Gastroesophageal sphincter (tissue), 4 donors: ENCODE data around the gene KAZALD1. TPM values are rescaled to one million over a fixed set of nuclear protein-coding genes. Genes with fewer than 3 reads are reported as not detected.

Experiments
- ATAC-seq: fragments of 150-250 bp; one replicate; pipeline ENCODE4 v1.9.1; 2016; ENCODE audit warnings: mild to moderate bottlenecking, moderate library complexity
- H3K27ac ChIP-seq, 4 donors: fragments of 200-600 bp; sonication (generic) in 3 of 4; 1 replicate in 3 of 4; 2 replicates in 1 of 4; pipeline ENCODE4 v1.5.1; 2016 to 2019
- H3K27me3 ChIP-seq: fragments of 200-600 bp; sonication (generic); one replicate; pipeline ENCODE4 v1.5.1; 2019
- H3K36me3 ChIP-seq, 2 donors: fragments of 200-600 bp; sonication (generic); one replicate each; pipeline ENCODE4 v1.5.1; 2019; ENCODE audit warnings: control low read depth in 1 of 2
- H3K4me1 ChIP-seq, 3 donors: fragments of 200-600 bp; sonication (generic); 1 replicate in 2 of 3; 2 replicates in 1 of 3; pipeline ENCODE4 v1.5.1; 2016 to 2019; ENCODE audit warnings: control low read depth in 2 of 3
- H3K4me3 ChIP-seq, 2 donors: fragments of 200-600 bp; sonication (generic); one replicate each; pipeline ENCODE4 v1.5.1; 2019; ENCODE audit warnings: mild to moderate bottlenecking in 1 of 2, moderate library complexity in 1 of 2
- H3K9me3 ChIP-seq, 3 donors: fragments of 200-600 bp; sonication (generic); one replicate each; pipeline ENCODE4 v1.5.1; 2017 to 2019; ENCODE audit warnings: control low read depth in 2 of 3
- CTCF ChIP-seq, 4 experiments: fragments of 200-600 bp in 2 of 4; fragments of 450-650 bp in 2 of 4; sonication (generic) in 1 of 4; IDR thresholded peaks; one replicate each; pipeline ENCODE4 v1.5.1; 2017 to 2019; ENCODE audit warnings: antibody characterized with exemption in 4 of 4, mild to moderate bottlenecking in 2 of 4, moderate library complexity in 2 of 4
- EP300 ChIP-seq: sonication (generic); formaldehyde crosslinking; IDR thresholded peaks from one replicate; pipeline ENCODE4 v1.6.1; 2017; ENCODE audit warnings: antibody characterized with exemption, mild to moderate bottlenecking
- POLR2A ChIP-seq, 2 donors: fragments of 450-650 bp; IDR thresholded peaks; one replicate each; pipeline ENCODE4 v1.6.1; 2017; ENCODE audit warnings: antibody characterized with exemption in 2 of 2, mild to moderate bottlenecking in 2 of 2, moderate library complexity in 1 of 2
- POLR2AphosphoS5 ChIP-seq: sonication (generic); formaldehyde crosslinking; IDR thresholded peaks from one replicate; pipeline ENCODE4 v1.6.1; 2017; ENCODE audit warnings: antibody characterized with exemption
- WGBS, 2 donors: methylation state at CpG; one replicate each; pipeline ENCODE4 v1.1.5; 2018; ENCODE audit warnings: low coverage in 1 of 2; 5-methylcytosine and 5-hydroxymethylcytosine counted together
- total RNA-seq, 4 donors: library from RNA; depleted of rRNA; stranded (reverse); fragments of >200 nt; gene quantifications; one replicate each; pipeline ENCODE4 v1.1.0, GENCODE V29; 2016

KAZALD1 gene
- total RNA-seq, 4 donors from 2014 or later, result 0.45 to 12.5 (median 2.2) TPM

GRCh38 chr10:101101372-101101881, 39.6 kb downstream of the KAZALD1 start:
- Histone ChIP-seq H3K36me3 (no peaks in the 10 kb centered on the region), H3K4me3 (no peak overlapping the region), H3K4me1 (no peaks in the 10 kb centered on the region), H3K27ac (no peak overlapping the region), H3K9me3 (peaks cover 0 to 9% (median 0%) of the 10 kb centered on the region in 3 donors), H3K27me3 (peaks cover 88% of the 10 kb centered on the region)
- no peak for ATAC-seq
- WGBS, 2 donors, result 75 to 80% methylated on average over 1 to 4 of the region's 4 CpGs
- TF ChIP-seq POLR2AphosphoS5, result no peak
- TF ChIP-seq CTCF (IDR thresholded peaks at IDR 0.05), result no peak
- TF ChIP-seq EP300, result no peak
- TF ChIP-seq POLR2A (IDR thresholded peaks at IDR 0.05), result no peak

GRCh38 chr10:101103430-101103829, 41.6 kb downstream of the KAZALD1 start:
- ATAC-seq, result no peak
- H3K9me3 ChIP-seq, result peaks cover 0 to 9% (median 0%) of the 10 kb centered on the region in 3 donors
- H3K4me1 ChIP-seq, result no peaks in the 10 kb centered on the region
- H3K36me3 ChIP-seq, result no peaks in the 10 kb centered on the region
- 64 to 100% methylated on average over 1 to 2 of the region's 2 CpGs for WGBS, 2 donors
- TF ChIP-seq POLR2A (IDR thresholded peaks at IDR 0.05), result no peak
- TF ChIP-seq CTCF (IDR thresholded peaks at IDR 0.05), result no peak
- no peak for TF ChIP-seq POLR2AphosphoS5
- no peak for TF ChIP-seq EP300
- H3K4me3 ChIP-seq, result no peak overlapping the region
- no peak overlapping the region for H3K27ac ChIP-seq
- H3K27me3 ChIP-seq, result peaks cover 85% of the 10 kb centered on the region

GRCh38 chr10:101106351-101106750, 44.6 kb downstream of the KAZALD1 start:
- Histone ChIP-seq H3K4me1 (no peaks in the 10 kb centered on the region), H3K9me3 (no peaks in the 10 kb centered on the region), H3K27me3 (peaks cover 85% of the 10 kb centered on the region), H3K27ac (no peak overlapping the region), H3K4me3 (no peak overlapping the region), H3K36me3 (no peaks in the 10 kb centered on the region)
- 51 to 61% methylated on average over 5 of the region's 6 CpGs for WGBS, 2 donors
- ATAC-seq, result no peak
- TF ChIP-seq POLR2A (IDR thresholded peaks at IDR 0.05), result no peak
- TF ChIP-seq POLR2AphosphoS5, result no peak
- TF ChIP-seq EP300, result no peak
- TF ChIP-seq CTCF (IDR thresholded peaks at IDR 0.05), result no peak

GRCh38 chr10:101107771-101108170, 46.0 kb downstream of the KAZALD1 start:
- no peak for ATAC-seq
- H3K27me3 ChIP-seq, result peaks cover 85% of the 10 kb centered on the region

More at GRCh38 chr10:101107771-101108170, 46.0 kb downstream of the KAZALD1 start:
- Histone ChIP-seq H3K9me3 (no peaks in the 10 kb centered on the region), H3K4me1 (no peaks in the 10 kb centered on the region), H3K4me3 (no peak overlapping the region), H3K27ac (no peak overlapping the region), H3K36me3 (no peaks in the 10 kb centered on the region)
- WGBS, 2 donors, result no CpG with 5 or more reads among the region's 5 CpGs
- TF ChIP-seq POLR2A (IDR thresholded peaks at IDR 0.05) (no peak), CTCF (IDR thresholded peaks at IDR 0.05) (no peak), EP300 (no peak), POLR2AphosphoS5 (no peak)
